PFSK-1 (cell line): Measurements from ENCODE around the gene UBE2J2.

Experiments used
- FOXP2 ChIP-seq: optimal IDR thresholded peaks from 2 replicates; pipeline ENCODE3; 2011; ENCODE audit warnings: borderline replicate concordance, control low read depth, inconsistent platforms; ENCODE audit not compliant: insufficient read depth; ENCODE audit errors: extremely low read length, extremely low read depth
- POLR2AphosphoS5 ChIP-seq: IDR thresholded peaks from 2 replicates; pipeline ENCODE4 v1.6.1; 2012; ENCODE audit warnings: low read depth, mild to moderate bottlenecking, control low read depth, low read length, moderate library complexity
- SIN3A ChIP-seq: IDR thresholded peaks from 2 replicates; pipeline ENCODE4 v1.6.1; 2012; ENCODE audit warnings: mild to moderate bottlenecking, low read length, moderate library complexity, borderline replicate concordance; ENCODE audit not compliant: insufficient read depth
- TAF1 ChIP-seq: IDR thresholded peaks from 2 replicates; pipeline ENCODE4 v1.6.1; 2012; ENCODE audit warnings: low read length, control low read depth, borderline replicate concordance; ENCODE audit not compliant: insufficient read depth
- TF ChIP-seq, protein P1 (sequence below), 2 experiments: IDR thresholded peaks; 2 replicates each; pipeline versions ENCODE4 v1.6.1 to v1.8.0; 2011 to 2012; ENCODE audit warnings: low read depth in 2 of 2, low read length in 2 of 2, control low read depth in 1 of 2, inconsistent platforms in 1 of 2, mild to moderate bottlenecking in 1 of 2, moderate library complexity in 1 of 2; ENCODE audit not compliant: insufficient read depth in 1 of 2

UBE2J2 gene

DNA sequence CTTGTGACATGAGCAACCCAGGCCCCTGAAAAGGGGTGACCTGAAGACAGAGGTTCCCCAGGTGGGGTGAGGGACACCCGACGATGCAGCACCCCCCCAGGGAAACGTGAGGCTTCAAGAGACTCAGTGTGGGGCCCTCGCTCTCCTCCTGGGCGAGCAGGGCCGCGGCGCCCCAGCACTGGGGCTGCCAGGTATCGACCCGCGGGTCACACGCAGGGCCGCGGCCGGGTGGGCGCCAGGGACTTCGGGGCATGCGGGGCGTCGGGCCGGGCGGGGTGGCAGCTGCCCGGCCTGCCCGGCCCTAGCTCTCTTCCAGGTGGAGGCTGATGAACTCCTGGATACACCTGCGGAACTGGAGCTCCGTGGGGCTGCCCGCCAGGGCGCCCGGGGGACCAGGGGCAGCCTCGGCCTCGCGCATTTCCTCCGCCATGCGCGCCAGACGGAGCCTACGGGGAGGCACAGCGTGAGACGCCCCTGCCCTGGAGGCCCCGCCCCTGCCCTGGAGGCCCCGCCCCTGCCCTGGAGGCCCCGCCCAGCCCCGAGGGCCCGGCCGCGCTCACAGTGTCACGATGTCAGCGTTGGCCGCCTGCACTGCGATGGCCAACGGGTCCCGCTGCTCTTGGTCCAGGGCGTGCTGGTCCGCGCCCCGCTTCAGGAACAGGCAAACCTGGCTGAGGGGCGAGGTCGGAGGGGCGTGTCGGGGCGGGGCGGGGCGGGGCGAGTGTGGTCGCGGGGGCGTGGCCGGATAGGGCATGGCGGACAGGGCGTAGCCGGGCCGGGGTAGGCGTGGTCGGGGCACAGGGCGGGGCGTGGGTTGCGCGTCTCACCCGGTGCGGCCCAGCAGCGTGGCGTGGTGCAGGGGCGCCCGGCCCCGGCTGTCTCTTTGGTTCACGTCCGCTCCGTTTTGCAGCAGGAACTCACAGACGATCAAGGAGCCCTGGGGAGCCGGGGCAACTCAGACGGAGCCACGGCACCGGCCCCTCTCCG, 19.9 kb upstream of the UBE2J2 start:
- no peak for TF ChIP-seq FOXP2
- no peak for TF ChIP-seq SIN3A
- no peak for TF ChIP-seq POLR2AphosphoS5
- no peak for TF ChIP-seq TAF1
- TF ChIP-seq, protein P1, sequence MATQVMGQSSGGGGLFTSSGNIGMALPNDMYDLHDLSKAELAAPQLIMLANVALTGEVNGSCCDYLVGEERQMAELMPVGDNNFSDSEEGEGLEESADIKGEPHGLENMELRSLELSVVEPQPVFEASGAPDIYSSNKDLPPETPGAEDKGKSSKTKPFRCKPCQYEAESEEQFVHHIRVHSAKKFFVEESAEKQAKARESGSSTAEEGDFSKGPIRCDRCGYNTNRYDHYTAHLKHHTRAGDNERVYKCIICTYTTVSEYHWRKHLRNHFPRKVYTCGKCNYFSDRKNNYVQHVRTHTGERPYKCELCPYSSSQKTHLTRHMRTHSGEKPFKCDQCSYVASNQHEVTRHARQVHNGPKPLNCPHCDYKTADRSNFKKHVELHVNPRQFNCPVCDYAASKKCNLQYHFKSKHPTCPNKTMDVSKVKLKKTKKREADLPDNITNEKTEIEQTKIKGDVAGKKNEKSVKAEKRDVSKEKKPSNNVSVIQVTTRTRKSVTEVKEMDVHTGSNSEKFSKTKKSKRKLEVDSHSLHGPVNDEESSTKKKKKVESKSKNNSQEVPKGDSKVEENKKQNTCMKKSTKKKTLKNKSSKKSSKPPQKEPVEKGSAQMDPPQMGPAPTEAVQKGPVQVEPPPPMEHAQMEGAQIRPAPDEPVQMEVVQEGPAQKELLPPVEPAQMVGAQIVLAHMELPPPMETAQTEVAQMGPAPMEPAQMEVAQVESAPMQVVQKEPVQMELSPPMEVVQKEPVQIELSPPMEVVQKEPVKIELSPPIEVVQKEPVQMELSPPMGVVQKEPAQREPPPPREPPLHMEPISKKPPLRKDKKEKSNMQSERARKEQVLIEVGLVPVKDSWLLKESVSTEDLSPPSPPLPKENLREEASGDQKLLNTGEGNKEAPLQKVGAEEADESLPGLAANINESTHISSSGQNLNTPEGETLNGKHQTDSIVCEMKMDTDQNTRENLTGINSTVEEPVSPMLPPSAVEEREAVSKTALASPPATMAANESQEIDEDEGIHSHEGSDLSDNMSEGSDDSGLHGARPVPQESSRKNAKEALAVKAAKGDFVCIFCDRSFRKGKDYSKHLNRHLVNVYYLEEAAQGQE (IDR thresholded peaks at IDR 0.05; ENCODE audit: insufficient read depth in 1 of 2, low read depth in 2 of 2, low read length in 2 of 2) = no peak

DNA sequence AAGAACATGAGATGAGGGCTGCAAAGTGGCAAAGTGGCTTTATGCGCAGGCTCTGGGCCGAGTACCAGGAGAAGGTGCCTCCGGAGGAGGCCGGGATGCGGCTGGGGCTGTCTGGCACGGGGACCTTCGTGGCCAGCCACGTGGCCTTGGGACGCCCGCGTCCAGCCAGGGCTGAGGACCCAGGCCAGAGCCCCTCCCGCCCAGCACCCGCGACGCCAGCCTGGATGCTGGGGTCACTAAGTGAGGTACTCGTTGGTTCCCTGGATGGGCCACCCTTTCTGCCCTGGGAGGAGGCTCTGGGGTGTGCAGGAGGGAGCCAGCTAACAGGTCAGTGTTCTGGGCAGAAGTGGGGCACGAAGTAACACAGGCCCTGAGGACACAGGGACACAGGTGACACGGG, 19.2 kb upstream of the UBE2J2 start:
- no peak for TF ChIP-seq FOXP2
- TF ChIP-seq, protein P1 (IDR thresholded peaks at IDR 0.05; ENCODE audit: insufficient read depth in 1 of 2, low read depth in 2 of 2, low read length in 2 of 2) = no peak
- no peak for TF ChIP-seq POLR2AphosphoS5
- no peak for TF ChIP-seq TAF1
- no peak for TF ChIP-seq SIN3A

DNA sequence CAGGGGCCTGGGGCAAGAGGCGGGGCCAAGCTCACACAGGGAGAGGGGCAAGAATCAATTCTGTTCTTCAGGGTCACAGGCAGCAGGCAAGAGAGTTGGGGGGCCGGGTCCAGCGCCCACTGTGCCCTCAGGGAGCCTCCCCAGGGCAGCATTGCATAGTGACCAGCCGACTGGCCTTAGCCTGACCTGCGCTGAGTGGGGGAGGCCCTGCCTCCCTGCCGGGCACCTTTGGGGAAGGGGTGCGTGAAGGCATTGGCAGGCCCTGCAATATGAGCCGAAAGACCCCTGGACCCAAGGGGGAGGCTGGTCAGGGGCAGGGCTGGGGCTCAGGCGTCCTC, 18.8 kb upstream of the UBE2J2 start:
- no peak for TF ChIP-seq SIN3A
- no peak for TF ChIP-seq FOXP2
- no peak for TF ChIP-seq POLR2AphosphoS5
- TF ChIP-seq TAF1 = no peak
- TF ChIP-seq, protein P1 (IDR thresholded peaks at IDR 0.05; ENCODE audit: insufficient read depth in 1 of 2, low read depth in 2 of 2, low read length in 2 of 2) = no peak

DNA sequence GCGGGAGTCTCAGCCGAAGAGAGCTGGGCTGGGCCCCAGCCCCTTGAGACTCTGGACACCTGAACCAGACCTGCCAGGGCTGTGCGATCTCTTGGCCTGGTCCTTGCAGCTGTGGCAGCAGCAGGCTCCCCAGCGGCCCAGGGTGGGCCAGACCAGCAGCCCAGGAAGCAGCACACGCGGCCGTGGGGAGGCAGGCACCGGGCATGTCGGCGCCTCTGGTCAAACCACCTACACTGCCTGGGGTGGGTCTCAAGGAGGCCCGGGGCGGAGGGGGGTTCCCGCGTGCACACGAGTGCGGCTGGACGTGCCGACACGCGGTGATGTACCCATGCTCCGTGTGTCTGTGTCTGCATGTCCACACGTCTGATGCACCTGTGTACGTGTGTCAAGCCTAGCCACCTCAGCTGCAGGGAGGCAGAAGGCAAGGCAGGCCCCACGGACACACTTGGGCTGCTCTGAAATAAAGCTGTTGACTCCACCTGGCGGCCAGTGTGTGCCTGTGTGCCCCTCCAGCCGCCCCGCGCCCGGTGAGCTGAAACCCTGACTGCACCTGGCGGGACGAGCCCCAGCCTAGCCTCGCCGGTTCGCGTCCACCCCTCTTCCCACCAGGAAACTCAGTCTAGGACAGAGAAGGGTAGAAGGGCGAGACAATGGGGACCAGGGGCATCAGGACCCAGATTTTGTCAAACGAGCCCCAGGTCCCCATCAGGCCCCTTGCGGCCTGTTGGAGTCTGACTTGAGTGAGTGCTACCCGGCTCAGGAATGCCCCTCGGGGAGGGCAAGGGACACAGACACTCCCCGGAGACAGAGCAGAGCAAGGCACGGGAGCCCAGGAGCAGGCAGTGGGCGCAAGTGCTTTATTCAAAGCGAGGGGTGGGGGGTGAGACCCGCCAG, 18.1 kb upstream of the UBE2J2 start:
- TF ChIP-seq, protein P1 (IDR thresholded peaks at IDR 0.05; ENCODE audit: insufficient read depth in 1 of 2, low read depth in 2 of 2, low read length in 2 of 2) = no peak
- no peak for TF ChIP-seq POLR2AphosphoS5
- no peak for TF ChIP-seq SIN3A
- no peak for TF ChIP-seq FOXP2
- TF ChIP-seq TAF1 = no peak
